Caco-2 (cell line): ENCODE measurements around the gene C5AR1. TPM values are rescaled to one million over a fixed set of nuclear protein-coding genes. Genes with fewer than 3 reads are reported as not detected.

ENCODE experiments used
- BruUV-seq: library from RNA; stranded (reverse); fragments of 400-500 nt; replicated peaks from 2 replicates; lab custom pipeline; 2021; lab: Mats Ljungman, UMichigan
- CTCF ChIA-PET: fragments of 300-600 bp; sonication (Branson Sonifier 250); formaldehyde crosslinking; loops from one replicate; lab custom pipeline; 2022; ENCODE audit warnings: antibody characterized with exemption; lab: Charles Lee
- POLR2A ChIA-PET: fragments of 300-600 bp; sonication (Branson Sonifier 250); formaldehyde crosslinking; loops from one replicate; lab custom pipeline; 2022; ENCODE audit warnings: antibody characterized with exemption; lab: Charles Lee
- DNase-seq, 2 experiments: peaks; one replicate each; pipeline versions ENCODE4 v3.0.0 to v3.0.0-alpha.2; 2020 to 2022
- H3K27me3 ChIP-seq: replicated peaks from 2 replicates; pipeline ENCODE4 v1.6.0; 2011; ENCODE audit warnings: low read length; ENCODE audit not compliant: control insufficient read depth, insufficient read depth
- H3K36me3 ChIP-seq: 2 replicates; pipeline ENCODE4 v1.5.1; 2011; ENCODE audit warnings: low read length; ENCODE audit not compliant: control insufficient read depth, insufficient read depth
- H3K4me1 ChIP-seq: fragments of 250-450 bp; sonication (Bioruptor Pico); 2 replicates; pipeline ENCODE4 v1.5.1; 2020; ENCODE audit warnings: mild to moderate bottlenecking
- H3K4me3 ChIP-seq: 2 replicates; pipeline ENCODE4 v1.5.1; 2011; ENCODE audit warnings: low read depth, mild to moderate bottlenecking, control low read depth, low read length
- H3K9me3 ChIP-seq: fragments of 250-450 bp; sonication (Bioruptor Pico); 2 replicates; pipeline ENCODE4 v1.5.1; 2020; ENCODE audit warnings: mild to moderate bottlenecking, moderate library complexity
- H3K27ac Mint-ChIP-seq: one replicate; pipeline ENCODE4 v1.8.0; 2022; ENCODE audit warnings: mixed read lengths; ENCODE audit not compliant: unreplicated experiment
- H3K27me3 Mint-ChIP-seq: one replicate; pipeline ENCODE4 v1.8.0; 2022; ENCODE audit warnings: mixed read lengths; ENCODE audit not compliant: insufficient read depth, unreplicated experiment
- H3K36me3 Mint-ChIP-seq: one replicate; pipeline ENCODE4 v1.8.0; 2022; ENCODE audit warnings: mild to moderate bottlenecking, mixed read lengths; ENCODE audit not compliant: insufficient read depth, unreplicated experiment
- H3K4me1 Mint-ChIP-seq: one replicate; pipeline ENCODE4 v1.8.0; 2022; ENCODE audit warnings: low read depth, mixed read lengths; ENCODE audit not compliant: unreplicated experiment
- H3K4me3 Mint-ChIP-seq: one replicate; pipeline ENCODE4 v1.8.0; 2022; ENCODE audit warnings: mild to moderate bottlenecking, moderate library complexity, mixed read lengths; ENCODE audit not compliant: unreplicated experiment
- H3K9me3 Mint-ChIP-seq: one replicate; pipeline ENCODE4 v1.8.0; 2022; ENCODE audit warnings: mixed read lengths; ENCODE audit not compliant: unreplicated experiment
- intact Hi-C: fragments of 100-400 bp; cut with micrococcal nuclease; formaldehyde crosslinking; loops from one replicate; pipeline ENCODE4 v1.10.0; 2022; ENCODE audit not compliant: unreplicated experiment
- total RNA-seq: library from RNA; stranded (reverse); gene quantifications from 2 replicates; pipeline ENCODE4 v1.2.3, GENCODE V29; 2022
- TF ChIP-seq, protein P1 (sequence below), 2 experiments: fragments of 200-600 bp in 1 of 2; IDR thresholded peaks; 1 replicate in 1 of 2; 2 replicates in 1 of 2; pipeline versions ENCODE4 v1.5.1 to v1.8.0; 2011 to 2022; ENCODE audit warnings: antibody characterized with exemption in 1 of 2, control low read depth in 1 of 2, inconsistent platforms in 1 of 2, low read depth in 1 of 2, low read length in 1 of 2, mild to moderate bottlenecking in 1 of 2, moderate library complexity in 1 of 2; ENCODE audit not compliant: insufficient read depth in 1 of 2, severe bottlenecking in 1 of 2, unreplicated experiment in 1 of 2

C5AR1 gene
- total RNA-seq, 1 experiment from 2014 or later = 0.48 TPM

DNA sequence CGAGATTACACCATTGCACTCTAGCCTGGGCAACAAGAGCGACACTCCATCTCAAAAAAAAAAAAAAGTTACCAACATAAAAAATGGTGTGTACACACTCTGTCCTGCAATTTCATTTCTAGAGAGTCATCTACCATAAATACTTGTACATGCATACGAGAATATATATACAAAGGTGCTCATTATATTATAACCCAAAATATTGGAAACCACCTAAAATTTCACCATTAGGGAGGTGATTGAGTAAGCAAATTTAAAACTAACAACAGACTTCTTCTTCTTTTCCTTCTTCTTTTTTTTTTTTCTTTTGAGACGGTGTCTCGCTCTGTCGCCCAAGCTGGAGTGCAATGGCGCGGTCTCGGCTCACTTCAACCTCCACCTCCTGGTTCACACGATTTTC, 7.4 kb upstream of the C5AR1 start:
- no peak for DNase-seq
- H3K27ac Mint-ChIP-seq = no peak overlapping the region
- intact Hi-C loops = no loop called here
- Histone ChIP-seq H3K9me3 (no peaks in the 10 kb centered on the region), H3K36me3 (no peaks in the 10 kb centered on the region), H3K27me3 (no peaks in the 10 kb centered on the region), H3K4me3 (no peak overlapping the region), H3K4me1 (no peaks in the 10 kb centered on the region)
- H3K4me3 Mint-ChIP-seq = no peak overlapping the region
- no TSS peak for BruUV-seq
- H3K9me3 Mint-ChIP-seq = no peaks in the 10 kb centered on the region
- H3K27me3 Mint-ChIP-seq = no peaks in the 10 kb centered on the region
- POLR2A ChIA-PET = no interaction called here
- CTCF ChIA-PET = interaction anchor here (0.9 to 1.3 kb wide), 3 partner anchors 11 to 63 kb away, joined by 3 read pairs; no protein-coding TSS in a partner anchor
- TF ChIP-seq, protein P1, sequence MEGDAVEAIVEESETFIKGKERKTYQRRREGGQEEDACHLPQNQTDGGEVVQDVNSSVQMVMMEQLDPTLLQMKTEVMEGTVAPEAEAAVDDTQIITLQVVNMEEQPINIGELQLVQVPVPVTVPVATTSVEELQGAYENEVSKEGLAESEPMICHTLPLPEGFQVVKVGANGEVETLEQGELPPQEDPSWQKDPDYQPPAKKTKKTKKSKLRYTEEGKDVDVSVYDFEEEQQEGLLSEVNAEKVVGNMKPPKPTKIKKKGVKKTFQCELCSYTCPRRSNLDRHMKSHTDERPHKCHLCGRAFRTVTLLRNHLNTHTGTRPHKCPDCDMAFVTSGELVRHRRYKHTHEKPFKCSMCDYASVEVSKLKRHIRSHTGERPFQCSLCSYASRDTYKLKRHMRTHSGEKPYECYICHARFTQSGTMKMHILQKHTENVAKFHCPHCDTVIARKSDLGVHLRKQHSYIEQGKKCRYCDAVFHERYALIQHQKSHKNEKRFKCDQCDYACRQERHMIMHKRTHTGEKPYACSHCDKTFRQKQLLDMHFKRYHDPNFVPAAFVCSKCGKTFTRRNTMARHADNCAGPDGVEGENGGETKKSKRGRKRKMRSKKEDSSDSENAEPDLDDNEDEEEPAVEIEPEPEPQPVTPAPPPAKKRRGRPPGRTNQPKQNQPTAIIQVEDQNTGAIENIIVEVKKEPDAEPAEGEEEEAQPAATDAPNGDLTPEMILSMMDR (IDR thresholded peaks at IDR 0.05; ENCODE audit: insufficient read depth in 1 of 2, low read depth in 1 of 2, low read length in 1 of 2, severe bottlenecking in 1 of 2, unreplicated experiment in 1 of 2) = no peak
- H3K4me1 Mint-ChIP-seq = peaks cover 8% of the 10 kb centered on the region
- no peaks in the 10 kb centered on the region for H3K36me3 Mint-ChIP-seq

DNA sequence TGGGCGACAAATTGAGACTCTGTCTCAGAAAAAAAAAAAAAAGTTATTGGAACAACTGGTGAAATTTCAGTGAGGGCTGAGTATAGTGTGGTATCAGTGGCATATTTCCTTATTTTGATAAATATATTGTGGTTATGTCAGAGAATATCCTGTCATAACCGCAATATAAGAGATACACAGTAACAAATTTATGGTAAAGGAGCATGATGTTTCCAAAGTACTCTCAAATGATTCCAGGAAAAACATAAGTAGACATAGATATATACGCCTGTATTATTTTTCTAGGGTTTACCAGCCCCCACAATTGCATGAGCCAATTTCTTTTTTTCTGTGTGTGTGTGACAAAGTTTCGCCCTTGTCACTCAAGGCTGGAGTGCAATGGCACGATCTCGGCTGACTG, 5.7 kb upstream of the C5AR1 start:
- Histone ChIP-seq H3K9me3 (no peaks in the 10 kb centered on the region), H3K4me3 (no peak overlapping the region), H3K27me3 (no peaks in the 10 kb centered on the region), H3K4me1 (no peaks in the 10 kb centered on the region), H3K36me3 (no peaks in the 10 kb centered on the region)
- POLR2A ChIA-PET = no interaction called here
- BruUV-seq = no TSS peak
- CTCF ChIA-PET = no interaction called here
- intact Hi-C loops = no loop called here
- Mint-ChIP-seq H3K27ac (no peak overlapping the region), H3K9me3 (no peaks in the 10 kb centered on the region), H3K27me3 (no peaks in the 10 kb centered on the region), H3K4me1 (peaks cover 8% of the 10 kb centered on the region), H3K36me3 (no peaks in the 10 kb centered on the region), H3K4me3 (no peak overlapping the region)
- no peak for DNase-seq
- TF ChIP-seq, protein P1 (IDR thresholded peaks at IDR 0.05; ENCODE audit: insufficient read depth in 1 of 2, low read depth in 1 of 2, low read length in 1 of 2, severe bottlenecking in 1 of 2, unreplicated experiment in 1 of 2) = no peak

DNA sequence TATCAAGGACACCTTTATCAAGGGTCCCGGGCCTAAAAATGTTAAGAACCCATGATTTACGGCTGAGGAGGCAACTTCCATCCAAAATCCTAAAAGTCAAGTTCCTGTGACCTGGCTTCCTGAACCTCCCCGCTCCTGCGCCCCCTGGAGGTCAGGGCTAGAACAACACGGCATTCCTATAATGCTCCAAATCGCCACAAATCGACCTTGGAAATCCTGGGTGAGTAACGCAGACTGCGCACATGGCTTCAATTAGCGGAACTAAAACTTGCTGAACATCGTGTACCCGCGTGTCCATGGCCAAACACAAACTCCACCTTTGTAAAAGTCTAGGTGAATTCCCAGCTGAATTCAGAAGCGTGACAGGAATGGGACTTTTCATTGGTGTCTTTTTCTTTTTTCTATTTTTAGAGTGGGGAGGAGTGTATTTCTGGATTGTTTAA, 4.3 kb upstream of the C5AR1 start:
- ChIA-PET POLR2A (interaction anchor here (0.7 kb wide), 1 partner anchor 668 kb away, joined by 4 read pairs; no protein-coding TSS in a partner anchor), CTCF (no interaction called here)
- Mint-ChIP-seq H3K27me3 (no peaks in the 10 kb centered on the region), H3K9me3 (no peaks in the 10 kb centered on the region), H3K27ac (peak overlapping the region; percentile 28), H3K4me1 (peaks cover 8% of the 10 kb centered on the region), H3K4me3 (peak overlapping the region; percentile 58), H3K36me3 (no peaks in the 10 kb centered on the region)
- TF ChIP-seq, protein P1 (IDR thresholded peaks at IDR 0.05; ENCODE audit: insufficient read depth in 1 of 2, low read depth in 1 of 2, low read length in 1 of 2, severe bottlenecking in 1 of 2, unreplicated experiment in 1 of 2) = peak; percentile 95 to 97
- DNase-seq = peak; percentile 76 to 87
- Histone ChIP-seq H3K27me3 (no peaks in the 10 kb centered on the region), H3K9me3 (no peaks in the 10 kb centered on the region), H3K4me3 (no peak overlapping the region), H3K4me1 (no peaks in the 10 kb centered on the region), H3K36me3 (no peaks in the 10 kb centered on the region)
- BruUV-seq = no TSS peak
- intact Hi-C loops = loop anchor here (1.0 kb wide), 2 partner anchors 9 to 10 kb away; no protein-coding TSS in a partner anchor
